Measurements from ENCODE around the gene VEGFA.
"Not testable (repeated sequence)": the region's sequence is repeated elsewhere in the genome, so short reads cannot be mapped to it uniquely, and the experiment has no call there.

VEGFA gene

DNA sequence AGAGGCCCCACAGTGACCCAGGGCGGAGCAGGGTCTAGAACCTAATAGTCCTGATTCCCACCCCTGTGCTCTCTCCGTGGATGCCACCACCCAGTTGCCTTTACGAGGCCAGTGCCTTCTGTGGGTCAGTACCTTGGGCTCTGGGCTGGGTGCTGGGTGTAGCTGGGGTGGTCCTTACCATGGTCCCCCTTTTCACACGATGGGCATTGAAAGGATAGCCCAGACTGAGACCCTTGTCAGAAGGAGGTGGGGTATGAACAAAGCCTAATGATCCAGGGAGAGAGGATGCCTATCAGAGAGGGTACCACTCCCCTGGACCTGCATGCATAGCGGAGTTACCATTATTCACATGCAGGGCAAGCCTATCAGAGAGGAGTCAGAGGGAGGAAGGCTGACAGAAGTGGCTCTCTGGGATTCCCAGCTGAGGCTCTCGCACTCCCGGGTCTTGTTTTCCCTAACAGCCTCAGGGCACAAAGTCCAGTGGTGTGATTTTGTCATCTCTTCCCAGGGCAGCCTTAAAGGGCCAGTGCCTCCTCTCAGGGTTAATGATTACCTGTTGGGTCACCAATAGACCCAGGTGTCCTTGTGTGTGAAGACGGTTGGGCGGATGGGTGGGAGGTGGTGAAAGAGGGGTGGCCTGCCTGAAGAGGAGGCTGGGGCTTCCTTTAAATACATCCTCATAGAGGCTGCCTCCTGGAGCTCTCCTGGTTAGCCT, 36.2 kb downstream of the VEGFA start:
- no peak for DNase-seq

DNA sequence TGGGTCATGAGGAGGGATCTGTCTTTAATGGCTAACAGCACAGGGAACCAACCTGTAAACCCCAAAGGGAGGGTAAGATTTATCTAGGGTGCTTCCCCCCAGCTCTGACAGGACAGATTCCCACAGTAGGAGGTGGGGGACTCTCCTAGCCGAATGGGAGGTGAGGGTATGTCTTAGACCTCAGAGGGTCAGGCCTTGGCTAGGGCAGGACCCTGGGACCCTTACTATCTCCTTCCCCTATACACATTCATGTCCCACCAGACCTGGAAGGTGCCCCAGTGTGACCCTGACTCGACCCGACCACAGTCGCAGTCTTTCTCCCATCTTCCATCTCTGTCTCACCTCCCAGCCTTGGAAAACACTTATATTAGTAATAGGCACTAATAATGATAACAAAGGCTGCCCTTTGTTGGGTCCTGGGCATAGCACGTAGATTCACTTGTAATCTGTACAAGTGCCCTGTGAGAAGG, 36.8 kb downstream of the VEGFA start:
- no peak for DNase-seq

DNA sequence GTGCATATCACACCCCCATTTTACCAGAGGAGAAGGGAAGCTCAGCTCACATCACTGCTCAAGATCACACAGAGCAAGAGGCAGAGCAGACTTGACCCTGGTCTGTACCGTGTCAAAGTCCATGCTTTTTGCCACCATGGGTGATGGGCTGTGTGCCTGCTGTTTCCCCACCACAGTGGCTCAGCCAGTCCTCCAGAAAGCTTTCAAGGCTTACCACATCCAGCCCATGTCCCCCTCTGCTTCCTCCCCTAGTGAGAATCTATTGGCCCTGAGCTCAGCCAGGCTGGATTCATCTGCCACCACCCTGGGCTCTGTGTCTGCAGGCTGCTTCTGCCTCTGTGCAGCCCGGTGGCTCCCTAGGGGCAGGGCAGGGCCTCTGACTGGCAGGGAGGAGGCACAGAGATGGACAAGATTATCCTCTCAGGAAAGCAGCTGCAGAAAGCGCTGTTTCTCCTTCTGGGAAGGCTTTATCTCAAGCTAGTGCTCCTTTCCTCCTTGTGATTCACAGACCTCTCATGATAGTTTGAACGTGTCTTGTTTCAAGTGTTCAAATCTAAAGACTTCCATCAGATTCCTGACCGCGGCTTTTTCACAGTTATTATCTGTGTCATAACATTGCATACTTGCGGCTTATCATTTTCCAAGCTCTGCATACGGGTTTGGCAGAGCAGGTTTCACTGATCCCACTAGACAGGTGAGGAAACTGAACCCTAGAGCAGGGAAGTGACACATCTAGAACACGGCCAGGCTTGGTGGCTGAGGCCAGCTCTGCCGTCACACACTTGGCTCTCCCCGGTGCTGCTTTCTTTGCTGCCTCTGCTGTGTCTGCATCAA, 37.4 kb downstream of the VEGFA start:
- DNase-seq, result no peak

DNA sequence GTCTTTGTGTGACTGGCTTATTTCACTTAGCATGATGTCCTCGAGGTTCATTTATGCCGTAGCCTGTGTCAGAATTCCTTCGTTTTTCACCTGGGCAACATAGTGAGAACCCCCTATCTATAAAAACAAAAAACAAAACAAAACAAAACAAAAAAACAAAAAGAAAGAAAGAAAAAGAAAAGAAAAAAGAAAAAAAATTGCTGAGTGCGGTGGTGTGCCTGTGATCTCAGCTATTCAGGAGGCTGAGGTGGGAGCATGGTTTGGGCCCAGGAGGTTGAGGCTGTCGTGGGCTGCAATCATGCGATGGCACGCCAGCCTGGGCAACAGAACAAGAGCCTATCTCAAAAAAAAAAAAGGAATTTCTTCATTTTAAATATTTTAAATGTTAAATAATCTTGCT, 38.4 kb downstream of the VEGFA start:
- DNase-seq, result no peak

DNA sequence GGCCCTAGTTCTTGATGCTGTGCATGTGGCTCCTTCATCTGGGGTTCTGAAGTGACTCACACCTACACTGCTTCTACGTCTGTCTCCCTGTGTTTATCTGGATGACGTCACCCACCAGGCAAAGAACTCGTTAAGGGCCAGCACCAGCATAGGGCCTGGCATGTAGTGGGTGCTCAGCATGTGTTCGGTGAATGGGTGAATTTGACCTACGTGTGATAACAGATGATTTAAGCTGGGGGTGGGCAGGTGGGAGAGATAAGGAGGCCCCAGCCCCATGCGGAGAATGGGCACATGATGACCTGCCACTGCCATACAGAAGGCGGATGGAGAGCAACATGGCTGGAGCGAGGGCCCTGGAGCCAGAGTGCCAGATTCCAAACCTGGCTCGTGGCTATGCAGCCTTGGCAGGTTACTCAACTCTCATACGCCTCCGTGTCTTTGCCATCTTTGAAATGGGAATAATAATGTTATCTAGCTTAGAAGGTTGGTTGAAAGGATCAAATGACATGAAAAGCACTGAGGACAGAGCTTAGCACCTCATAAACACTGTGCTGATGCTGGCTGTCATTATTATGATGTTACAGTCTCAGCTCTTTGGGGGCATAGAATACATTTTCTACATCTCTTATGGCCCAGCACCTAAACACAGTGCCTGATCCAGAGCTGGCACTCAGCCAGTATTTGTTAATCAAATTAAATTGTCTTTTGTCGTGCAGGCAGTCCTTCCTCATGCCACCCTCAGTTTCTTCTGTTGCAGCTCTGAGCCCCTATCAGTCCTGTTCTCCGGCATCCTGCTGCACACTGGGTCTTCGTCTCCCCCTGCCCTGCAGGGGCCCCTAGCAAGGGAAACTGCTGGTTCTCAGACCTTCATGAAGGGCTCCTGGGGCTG, 39.6 kb downstream of the VEGFA start:
- peak; percentile 63 for DNase-seq

DNA sequence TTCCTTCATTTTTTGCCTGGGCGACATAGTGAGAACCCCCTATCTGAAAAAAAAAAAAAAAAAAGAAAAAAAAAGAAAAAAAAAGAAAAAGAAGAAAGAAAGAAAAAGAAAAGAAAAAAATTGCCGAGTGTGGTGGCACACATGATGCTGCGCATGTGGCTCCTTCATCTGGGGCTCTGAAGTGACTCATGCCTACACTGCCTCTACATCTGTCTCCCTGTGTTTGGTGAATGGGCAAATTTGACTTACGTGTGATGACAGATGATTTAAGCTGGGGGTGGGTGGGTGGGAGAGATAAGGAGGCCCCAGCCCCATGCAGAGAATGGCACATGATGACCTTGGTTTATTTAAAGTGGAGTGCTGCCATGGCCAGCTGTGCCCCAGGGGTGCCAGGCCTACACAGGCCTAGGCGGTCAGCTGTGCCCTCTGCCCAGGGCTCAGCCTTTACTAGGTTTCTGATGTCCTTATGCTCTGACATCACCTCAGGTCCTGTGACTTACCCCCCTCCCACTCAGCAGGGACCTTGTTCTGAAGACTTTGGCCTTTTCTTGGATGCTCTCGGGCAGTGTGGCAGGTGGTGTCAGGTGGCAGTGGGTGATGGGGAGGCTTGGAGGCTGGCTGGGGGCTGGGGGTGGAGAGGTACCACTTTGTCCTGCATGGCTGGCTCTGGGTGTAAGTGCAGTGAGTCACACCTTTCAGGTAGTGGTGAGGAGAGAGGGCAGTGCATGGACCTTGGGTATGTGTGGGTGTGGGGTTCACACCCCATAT, 41.1 kb downstream of the VEGFA start:
- no peak for DNase-seq

DNA sequence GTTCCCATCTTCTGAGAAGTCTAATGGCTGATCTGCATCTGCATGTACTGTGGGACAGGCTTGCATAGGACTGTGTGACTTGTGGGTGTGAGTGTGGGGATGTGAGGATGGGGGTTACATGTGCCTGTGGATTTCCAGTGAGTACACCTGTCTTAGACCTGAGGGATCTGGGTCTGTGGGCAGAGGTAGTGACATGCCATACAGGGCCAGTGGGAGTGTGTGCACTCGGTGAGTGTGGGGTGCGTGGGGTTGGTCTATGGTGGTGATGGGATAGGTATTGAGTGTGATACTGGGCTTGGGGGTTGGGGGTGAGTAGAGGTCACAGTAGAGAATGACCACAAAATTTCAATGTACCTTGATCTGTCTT, 41.7 kb downstream of the VEGFA start:
- no peak for DNase-seq

DNA sequence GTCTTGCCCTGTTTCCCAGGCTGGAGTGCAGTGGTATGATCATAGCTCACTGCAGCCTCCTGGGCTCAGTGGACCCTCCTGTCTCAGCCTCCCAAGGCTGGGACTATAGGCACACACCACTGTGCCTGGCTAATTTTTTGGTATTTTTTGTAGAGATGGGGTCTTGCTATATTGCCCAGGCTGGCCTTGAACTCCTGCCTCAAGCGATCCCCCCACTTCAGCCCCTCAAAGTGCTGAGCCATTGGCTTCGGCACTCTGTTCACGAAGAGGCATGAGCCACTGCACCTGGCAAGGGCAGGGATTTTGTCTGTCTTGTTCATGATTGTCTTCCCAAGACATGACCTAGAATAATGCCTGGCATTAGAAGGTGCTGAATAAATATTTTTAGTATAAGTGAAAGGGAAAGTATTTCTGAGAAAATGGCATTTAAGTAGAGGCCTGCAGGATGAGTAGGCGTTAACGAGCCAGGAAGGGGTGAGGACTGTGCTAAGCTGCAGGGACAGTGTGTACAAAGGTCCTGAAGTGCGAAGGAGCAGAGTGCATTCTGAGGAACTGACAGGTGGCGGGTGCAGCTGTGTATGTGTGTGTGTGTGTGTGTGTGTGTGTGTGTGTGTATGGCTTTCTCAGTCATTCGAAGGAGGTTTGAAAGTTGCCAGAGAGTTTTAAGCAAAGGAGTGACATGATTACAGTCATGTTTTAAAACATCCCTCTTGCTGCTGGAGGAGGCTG, 43.0 kb downstream of the VEGFA start:
- DNase-seq, result no peak

DNA sequence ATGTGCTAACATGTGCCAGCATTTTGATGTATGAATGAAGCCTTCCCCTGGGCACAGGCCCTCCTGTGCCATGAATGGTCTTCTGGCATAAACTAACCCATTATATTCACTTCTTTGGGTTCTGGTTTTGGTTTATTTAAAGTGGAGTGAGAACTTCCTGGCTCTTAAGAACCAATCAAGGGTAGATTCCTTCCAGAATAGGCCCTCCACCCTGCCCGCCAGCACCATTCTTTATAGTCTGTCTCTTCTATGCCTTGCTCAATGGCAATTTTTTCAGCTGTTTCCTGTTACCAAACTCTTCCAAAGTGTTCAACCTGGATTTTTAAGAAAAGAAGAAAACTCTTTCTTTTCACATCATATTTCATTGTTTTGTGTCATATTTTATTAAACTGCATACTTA, 44.1 kb downstream of the VEGFA start:
- DNase-seq, result no peak

DNA sequence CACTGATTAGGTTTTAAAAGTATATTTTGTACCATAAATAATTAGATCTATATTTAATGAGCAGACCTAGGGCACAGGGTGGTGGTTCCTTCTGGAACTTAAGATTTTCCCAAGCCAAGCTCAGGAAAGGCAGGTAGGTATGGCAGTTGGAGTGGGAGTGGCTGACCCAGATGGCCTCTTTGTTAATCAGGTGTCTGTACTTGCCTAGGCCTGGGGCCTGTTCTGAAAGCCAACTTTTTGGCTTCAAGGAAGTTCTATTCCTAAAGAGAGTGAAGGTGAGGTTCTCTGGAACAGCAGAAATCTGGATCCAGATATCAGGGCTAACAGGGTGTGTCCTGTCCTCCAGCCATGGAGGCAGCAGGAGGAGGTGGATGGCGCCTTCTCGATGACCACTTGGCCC, 44.9 kb downstream of the VEGFA start:
- no peak for DNase-seq

DNA sequence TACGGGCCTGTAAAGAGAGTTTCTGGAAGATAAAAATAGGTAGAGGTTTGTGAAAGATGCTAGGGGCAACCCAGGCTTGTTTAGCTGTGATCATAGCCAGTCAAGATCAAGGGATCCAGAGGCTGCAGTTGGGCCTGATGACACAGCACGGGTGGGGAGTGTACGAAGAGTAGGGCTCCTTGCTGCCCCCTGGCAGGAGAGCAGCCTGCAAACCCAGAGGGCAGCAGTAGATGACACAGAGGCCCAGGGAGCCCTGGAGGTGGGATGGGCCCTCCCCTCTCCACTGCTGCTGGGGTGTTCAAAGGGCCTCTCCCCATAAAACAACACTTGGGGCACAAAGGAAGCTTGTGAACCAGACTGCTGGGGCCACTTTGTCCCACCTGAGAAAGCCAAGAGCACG, 47.2 kb downstream of the VEGFA start:
- DNase-seq, result no peak

DNA sequence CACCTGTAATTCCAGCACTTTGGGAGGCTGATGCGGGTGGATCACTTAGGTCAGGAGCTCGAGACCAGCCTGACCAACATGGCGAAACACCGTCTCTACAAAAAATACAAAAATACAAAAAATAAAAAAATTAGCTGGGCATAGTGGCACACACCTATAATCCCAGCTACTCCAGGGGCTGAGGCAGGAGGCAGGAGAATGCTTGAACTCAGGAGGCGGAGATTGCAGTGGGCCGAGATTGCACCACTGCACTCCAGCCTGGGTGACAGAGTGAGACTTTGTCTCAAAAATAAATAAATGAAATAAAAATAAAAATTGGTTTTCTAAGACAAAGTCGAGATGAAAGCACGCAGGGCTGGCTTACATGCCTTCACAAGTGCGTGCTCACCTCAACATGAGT, 49.0 kb downstream of the VEGFA start:
- not testable (repeated sequence) for DNase-seq

DNA sequence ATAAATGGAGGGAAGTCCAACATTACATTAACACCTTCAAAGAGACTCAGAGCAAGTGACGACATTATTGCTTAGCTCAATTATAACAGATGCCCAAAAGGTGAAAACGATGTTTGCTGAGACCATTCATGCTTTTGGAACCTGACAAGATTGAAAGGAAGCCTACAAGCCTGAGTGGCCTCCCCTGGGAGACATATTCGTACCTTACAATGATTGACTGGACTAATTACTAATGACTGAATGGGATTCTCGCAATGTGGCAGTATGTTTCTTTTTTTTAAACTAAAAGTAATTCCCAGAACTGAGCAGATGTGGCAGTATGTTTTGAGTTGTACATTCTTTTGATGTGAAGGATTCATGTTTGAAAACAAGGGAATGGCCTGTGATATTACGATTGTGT, 49.9 kb downstream of the VEGFA start:
- no peak for DNase-seq

DNA sequence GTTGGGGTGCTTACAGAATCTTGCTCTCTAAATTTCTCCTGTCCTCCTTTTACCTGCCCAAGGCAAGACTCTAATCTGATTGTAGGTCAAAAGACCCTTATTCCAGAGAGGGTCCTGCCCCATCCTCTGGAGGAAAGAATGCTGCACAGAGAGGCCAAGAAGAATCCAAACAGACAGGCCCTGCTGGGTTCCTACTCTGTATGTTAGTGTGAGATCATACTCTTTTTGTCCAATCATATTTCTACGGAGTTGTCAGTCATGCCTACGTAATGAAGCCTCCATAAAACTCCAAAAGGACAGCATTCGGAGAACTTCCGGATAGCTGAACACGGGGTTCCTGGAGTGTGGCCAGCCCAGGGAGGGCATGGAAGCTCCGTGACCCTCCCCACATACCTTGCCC, 50.5 kb downstream of the VEGFA start:
- DNase-seq, result no peak

DNA sequence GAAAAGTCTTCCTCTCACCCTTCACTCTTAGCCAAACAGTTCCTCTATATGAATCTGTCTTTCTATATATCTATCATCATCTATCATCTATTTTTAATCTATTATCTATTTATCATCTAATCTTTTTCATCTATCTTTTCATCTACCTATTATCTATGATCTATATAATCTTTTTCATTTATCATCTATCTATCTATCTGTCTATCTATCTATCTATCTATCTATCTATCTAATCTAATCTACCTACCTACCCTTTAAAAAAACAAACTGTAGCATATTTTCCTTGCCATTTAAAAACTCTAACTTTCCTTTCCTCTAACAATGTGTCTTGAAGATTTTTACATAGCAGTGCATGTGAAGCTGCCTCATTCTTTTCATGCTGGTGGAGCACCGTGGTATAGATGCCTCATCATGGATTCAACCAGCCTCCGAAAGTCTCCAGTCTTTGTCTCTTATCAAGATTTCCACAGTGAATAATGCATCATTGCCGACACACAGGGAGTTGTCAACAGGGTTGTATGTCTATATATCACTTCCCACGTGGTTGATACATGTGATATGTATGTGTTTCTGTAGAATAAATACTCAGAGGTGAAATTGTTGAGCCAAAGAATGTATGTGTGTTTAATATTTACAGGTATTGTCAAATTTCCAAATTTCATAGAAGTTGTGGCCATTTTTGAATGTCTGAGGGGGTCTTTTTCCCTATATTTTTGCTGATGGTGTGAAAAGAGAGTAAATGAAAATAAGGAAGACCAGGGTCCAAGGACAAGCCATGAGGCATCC, 51.3 kb downstream of the VEGFA start:
- no peak for DNase-seq

DNA sequence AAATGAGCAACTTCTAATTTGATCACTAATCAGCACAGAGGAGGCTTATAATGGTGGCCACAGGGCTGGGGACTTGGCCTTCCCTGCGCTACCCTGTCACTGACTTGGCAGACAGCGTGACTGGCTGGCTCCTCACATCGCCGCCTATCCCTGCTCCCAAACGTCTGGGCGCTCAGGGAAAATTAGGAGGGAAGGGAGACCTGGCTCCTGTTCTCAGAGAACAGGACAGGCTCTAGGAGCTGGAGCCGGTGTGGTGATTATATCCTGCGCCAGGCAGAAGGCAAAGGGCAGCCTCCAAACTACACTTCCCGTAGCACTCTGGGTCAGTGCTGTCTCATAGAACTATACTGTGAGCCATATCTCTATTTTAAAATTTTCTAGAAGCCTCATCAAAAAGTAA, 53.4 kb downstream of the VEGFA start:
- DNase-seq, result no peak

DNA sequence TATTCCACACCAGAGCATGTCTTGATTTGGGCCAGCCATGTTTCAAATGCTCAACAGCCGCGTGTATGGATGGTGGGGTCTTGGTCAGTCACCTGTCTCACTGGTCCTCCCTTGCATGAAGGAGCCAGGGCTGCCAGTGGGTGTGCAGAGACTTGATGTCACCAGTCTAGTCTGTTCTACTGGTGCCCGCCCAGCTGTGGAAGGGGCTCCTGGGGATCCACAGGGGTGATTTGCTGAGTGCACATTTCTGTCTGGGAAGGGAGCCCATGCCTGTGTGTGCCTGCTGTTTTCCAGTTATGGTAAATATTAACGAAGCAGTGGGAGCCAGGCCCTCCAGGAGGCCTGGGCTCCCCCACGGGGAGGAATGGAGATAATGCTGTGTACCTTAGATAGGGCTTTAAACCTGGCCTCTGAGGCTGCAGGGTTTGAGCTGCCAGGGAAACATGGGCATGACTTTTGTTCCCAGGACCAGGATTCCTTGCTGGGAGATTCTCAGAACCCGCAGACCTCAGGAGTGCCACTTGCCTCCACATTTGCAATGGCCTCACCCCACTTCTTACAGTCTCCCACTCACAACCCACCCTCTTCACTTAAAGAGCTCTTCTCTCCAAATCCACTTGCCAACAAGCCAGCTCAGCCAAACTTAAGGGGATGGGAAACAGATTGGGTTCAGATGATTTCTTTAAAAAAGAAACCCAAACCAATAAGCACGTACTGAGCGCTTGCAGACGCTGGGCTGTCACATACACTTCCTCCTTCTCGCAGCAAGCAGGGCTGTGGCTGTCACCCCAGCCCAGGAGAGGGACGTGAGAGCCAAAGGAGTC, 54.1 kb downstream of the VEGFA start:
- peak; percentile 80 for DNase-seq

DNA sequence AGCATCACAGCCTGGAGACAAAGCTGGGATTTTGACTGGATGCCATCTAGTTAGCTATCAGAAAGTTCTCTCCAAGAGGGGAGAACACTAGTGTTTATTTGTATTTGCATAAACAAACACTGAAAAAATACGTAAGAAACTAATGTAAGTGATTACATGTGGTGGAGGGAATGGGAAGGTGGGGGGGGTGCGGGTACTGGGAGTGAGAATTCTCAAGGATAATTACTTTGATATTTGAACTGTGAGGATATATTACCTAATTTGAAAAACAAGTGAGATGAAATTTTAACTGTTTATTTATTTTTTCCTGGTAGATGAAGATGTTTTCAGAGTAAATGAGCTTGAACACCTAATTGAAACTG, 54.7 kb downstream of the VEGFA start:
- DNase-seq, result no peak

DNA sequence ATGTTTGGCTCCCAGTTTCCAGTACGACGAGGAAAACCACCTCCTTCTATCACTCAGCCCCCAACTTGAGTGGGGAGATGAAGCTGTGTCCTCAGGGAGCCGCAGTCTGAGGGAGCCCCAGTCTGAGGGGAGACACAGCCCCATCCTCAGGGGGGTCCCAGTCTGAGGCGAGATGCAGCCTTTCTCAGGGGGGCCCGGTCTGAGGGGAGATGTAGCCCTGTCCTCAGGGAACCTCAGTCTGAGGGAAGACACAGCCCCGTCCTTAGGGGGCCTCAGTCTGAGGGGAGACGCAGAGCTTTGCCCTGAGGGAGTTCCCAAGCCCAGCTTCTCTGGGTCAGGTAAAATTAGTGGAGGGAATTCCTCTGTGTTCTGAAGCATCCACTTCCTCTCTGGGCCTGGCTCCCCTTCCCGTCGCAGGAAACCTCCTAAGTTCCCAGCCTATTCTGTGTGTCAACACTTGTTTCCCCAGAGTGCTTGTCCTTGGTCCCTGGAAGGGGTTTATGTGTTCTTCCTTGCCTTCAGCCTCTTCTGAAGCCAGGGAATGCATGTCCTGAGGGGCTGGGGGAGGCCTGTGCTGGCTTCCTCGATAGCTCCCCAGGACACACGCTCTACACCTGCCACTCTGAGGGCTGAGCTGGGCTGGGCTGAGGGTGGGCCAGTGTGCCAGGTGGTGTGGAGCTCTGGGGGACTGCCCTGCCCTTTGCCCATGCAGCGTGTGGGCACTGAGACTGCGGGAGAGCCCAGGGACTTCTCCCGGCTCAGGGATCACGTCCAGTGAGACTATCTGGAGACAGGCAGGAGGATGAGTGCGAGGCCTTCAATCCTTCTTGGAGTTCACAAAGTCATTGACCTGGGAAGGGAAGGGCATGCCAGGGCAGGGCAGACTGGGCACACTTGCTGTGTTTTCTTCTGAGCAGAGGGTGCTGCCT, 55.4 kb downstream of the VEGFA start:
- DNase-seq, result no peak
